ENCODE measurements around the gene CLN6. TPM values are rescaled to one million over a fixed set of nuclear protein-coding genes. Genes with fewer than 3 reads are reported as not detected.

CLN6 gene
- total RNA-seq, 1 experiment from 2014 or later: 68.7 TPM

GRCh38 chr15:68210821-68211655 is 18.5 kb downstream of the CLN6 start:
- POLR2A ChIA-PET: no interaction called here
- CTCF ChIA-PET: no interaction called here
- no peak for DNase-seq (ENCODE audit: low read depth, low spot score)

DNA sequence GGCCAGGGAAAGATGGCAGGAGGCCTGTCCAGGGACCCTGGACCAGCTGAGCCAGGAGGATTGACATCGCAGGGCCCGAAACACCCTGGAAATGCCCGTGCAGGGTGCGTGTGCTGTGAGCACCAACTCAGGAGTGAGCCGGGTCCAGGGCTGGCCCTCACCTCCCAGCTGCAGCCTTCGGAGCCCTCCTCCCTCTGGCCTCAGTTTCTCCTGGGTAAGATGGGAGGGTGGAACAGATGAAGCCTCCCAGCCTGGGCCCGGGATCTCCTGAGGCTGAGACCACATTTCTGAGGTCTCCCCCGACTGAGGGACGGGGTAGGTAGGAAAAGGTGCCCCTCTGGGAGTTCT is 19.1 kb downstream of the CLN6 start:
- H3K27me3 ChIP-seq (ENCODE audit: control insufficient read depth, insufficient read depth, low read length): no peaks in the 10 kb centered on the region
- ATAC-seq (no peak), DNase-seq (ENCODE audit: low read depth, low spot score) (no peak)
- H3K4me3 ChIP-seq (ENCODE audit: low read depth in 2 of 2, low read length in 2 of 2): no peak overlapping the region
- POLR2A ChIA-PET: no interaction called here
- no peaks in the 10 kb centered on the region for H3K36me3 ChIP-seq (ENCODE audit: control insufficient read depth, insufficient read depth, low read length)
- H3K9me3 ChIP-seq (ENCODE audit: control insufficient read depth, insufficient read depth, low read depth, low read length): no peaks in the 10 kb centered on the region
- peaks cover 5% of the 10 kb centered on the region for H3K4me1 ChIP-seq (ENCODE audit: control insufficient read depth, insufficient read depth, low read length)
- no peak overlapping the region for H3K27ac ChIP-seq (ENCODE audit: low read length)
- TF ChIP-seq SIN3A (IDR thresholded peaks at IDR 0.05; ENCODE audit: borderline replicate concordance, insufficient read depth, low read depth, low read length): no peak
- TF ChIP-seq, protein P1, sequence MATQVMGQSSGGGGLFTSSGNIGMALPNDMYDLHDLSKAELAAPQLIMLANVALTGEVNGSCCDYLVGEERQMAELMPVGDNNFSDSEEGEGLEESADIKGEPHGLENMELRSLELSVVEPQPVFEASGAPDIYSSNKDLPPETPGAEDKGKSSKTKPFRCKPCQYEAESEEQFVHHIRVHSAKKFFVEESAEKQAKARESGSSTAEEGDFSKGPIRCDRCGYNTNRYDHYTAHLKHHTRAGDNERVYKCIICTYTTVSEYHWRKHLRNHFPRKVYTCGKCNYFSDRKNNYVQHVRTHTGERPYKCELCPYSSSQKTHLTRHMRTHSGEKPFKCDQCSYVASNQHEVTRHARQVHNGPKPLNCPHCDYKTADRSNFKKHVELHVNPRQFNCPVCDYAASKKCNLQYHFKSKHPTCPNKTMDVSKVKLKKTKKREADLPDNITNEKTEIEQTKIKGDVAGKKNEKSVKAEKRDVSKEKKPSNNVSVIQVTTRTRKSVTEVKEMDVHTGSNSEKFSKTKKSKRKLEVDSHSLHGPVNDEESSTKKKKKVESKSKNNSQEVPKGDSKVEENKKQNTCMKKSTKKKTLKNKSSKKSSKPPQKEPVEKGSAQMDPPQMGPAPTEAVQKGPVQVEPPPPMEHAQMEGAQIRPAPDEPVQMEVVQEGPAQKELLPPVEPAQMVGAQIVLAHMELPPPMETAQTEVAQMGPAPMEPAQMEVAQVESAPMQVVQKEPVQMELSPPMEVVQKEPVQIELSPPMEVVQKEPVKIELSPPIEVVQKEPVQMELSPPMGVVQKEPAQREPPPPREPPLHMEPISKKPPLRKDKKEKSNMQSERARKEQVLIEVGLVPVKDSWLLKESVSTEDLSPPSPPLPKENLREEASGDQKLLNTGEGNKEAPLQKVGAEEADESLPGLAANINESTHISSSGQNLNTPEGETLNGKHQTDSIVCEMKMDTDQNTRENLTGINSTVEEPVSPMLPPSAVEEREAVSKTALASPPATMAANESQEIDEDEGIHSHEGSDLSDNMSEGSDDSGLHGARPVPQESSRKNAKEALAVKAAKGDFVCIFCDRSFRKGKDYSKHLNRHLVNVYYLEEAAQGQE (IDR thresholded peaks at IDR 0.05; ENCODE audit: insufficient read depth in 1 of 2, low read depth in 2 of 2, low read length in 1 of 2): no peak
- TF ChIP-seq CTCF (IDR thresholded peaks at IDR 0.05): no peak
- TF ChIP-seq TCF7L2 (IDR thresholded peaks at IDR 0.05; ENCODE audit: low read depth, low read length): no peak
- TF ChIP-seq POLR2AphosphoS5 (IDR thresholded peaks at IDR 0.05; ENCODE audit: low read depth, low read length): no peak
- intact Hi-C loops (cut with micrococcal nuclease; ENCODE audit: unreplicated experiment) (no loop called here), in situ Hi-C loops (cut with HindIII; ENCODE audit: low pct_unique_long_range_greater_than_20kb, low sequenced_read_pairs) (no loop called here)
- CTCF ChIA-PET: no interaction called here
- no TSS peak for BruUV-seq (replicated peaks)

More at GRCh38 chr15:68210821-68211655, 18.5 kb downstream of the CLN6 start:
- in situ Hi-C loops (cut with HindIII; ENCODE audit: low pct_unique_long_range_greater_than_20kb, low sequenced_read_pairs): no loop called here
- no peak overlapping the region for H3K27ac ChIP-seq (ENCODE audit: low read length)
- peak; percentile 80 for ATAC-seq
- no peak for TF ChIP-seq POLR2AphosphoS5 (IDR thresholded peaks at IDR 0.05; ENCODE audit: low read depth, low read length)
- peak; percentile 93 for TF ChIP-seq CTCF (IDR thresholded peaks at IDR 0.05)
- no peaks in the 10 kb centered on the region for H3K27me3 ChIP-seq (ENCODE audit: control insufficient read depth, insufficient read depth, low read length)
- H3K4me3 ChIP-seq (ENCODE audit: low read depth in 2 of 2, low read length in 2 of 2): no peak overlapping the region
- H3K9me3 ChIP-seq (ENCODE audit: control insufficient read depth, insufficient read depth, low read depth, low read length): no peaks in the 10 kb centered on the region
- no peaks in the 10 kb centered on the region for H3K36me3 ChIP-seq (ENCODE audit: control insufficient read depth, insufficient read depth, low read length)
- intact Hi-C loops (cut with micrococcal nuclease; ENCODE audit: unreplicated experiment): no loop called here
- no TSS peak for BruUV-seq (replicated peaks)
- H3K4me1 ChIP-seq (ENCODE audit: control insufficient read depth, insufficient read depth, low read length): peaks cover 2% of the 10 kb centered on the region
